ENCODE data around the gene TMEM267. TPM values are rescaled to one million over a fixed set of nuclear protein-coding genes. Genes with fewer than 3 reads are reported as not detected.
"Not testable (repeated sequence)": the region's sequence is repeated elsewhere in the genome, so short reads cannot be mapped to it uniquely, and the experiment has no call there.

The TMEM267 gene
- total RNA-seq, 6 experiments from 2014 or later, result 15.7 to 20.3 (median 19.0) TPM

- Mint-ChIP-seq H3K9me3 (no peaks in the 10 kb centered on the region), H3K27ac (peak overlapping the region; percentile 100), H3K27me3 (ENCODE audit: insufficient read depth) (no peaks in the 10 kb centered on the region; the same call in 1 of the 2 replicates), H3K4me3 (peak overlapping the region; percentile 96), H3K4me1 (ENCODE audit: low read depth) (peaks cover 29% of the 10 kb centered on the region), H3K36me3 (ENCODE audit: low read depth) (peaks cover 6% of the 10 kb centered on the region)
- TF ChIP-seq, protein P1, sequence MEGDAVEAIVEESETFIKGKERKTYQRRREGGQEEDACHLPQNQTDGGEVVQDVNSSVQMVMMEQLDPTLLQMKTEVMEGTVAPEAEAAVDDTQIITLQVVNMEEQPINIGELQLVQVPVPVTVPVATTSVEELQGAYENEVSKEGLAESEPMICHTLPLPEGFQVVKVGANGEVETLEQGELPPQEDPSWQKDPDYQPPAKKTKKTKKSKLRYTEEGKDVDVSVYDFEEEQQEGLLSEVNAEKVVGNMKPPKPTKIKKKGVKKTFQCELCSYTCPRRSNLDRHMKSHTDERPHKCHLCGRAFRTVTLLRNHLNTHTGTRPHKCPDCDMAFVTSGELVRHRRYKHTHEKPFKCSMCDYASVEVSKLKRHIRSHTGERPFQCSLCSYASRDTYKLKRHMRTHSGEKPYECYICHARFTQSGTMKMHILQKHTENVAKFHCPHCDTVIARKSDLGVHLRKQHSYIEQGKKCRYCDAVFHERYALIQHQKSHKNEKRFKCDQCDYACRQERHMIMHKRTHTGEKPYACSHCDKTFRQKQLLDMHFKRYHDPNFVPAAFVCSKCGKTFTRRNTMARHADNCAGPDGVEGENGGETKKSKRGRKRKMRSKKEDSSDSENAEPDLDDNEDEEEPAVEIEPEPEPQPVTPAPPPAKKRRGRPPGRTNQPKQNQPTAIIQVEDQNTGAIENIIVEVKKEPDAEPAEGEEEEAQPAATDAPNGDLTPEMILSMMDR (IDR thresholded peaks at IDR 0.05), result no peak
- DNase-seq, result peak; percentile 2
Measured at GRCh38 chr5:43482490-43483297, 971 bp downstream of the TMEM267 start.

GRCh38 chr5:43469671-43470391 lies 13.8 kb downstream of the TMEM267 start:
- Mint-ChIP-seq H3K4me3 (no peak overlapping the region), H3K36me3 (ENCODE audit: low read depth) (peaks cover 83% of the 10 kb centered on the region), H3K27me3 (ENCODE audit: insufficient read depth) (no peaks in the 10 kb centered on the region; the same call in none of the 2 replicates), H3K4me1 (ENCODE audit: low read depth) (no peaks in the 10 kb centered on the region), H3K27ac (no peak overlapping the region), H3K9me3 (peaks cover 25% of the 10 kb centered on the region)
- DNase-seq, result no peak
- TF ChIP-seq, protein P1 (IDR thresholded peaks at IDR 0.05), result no peak; the same call in 1 of the 2 replicates

DNA sequence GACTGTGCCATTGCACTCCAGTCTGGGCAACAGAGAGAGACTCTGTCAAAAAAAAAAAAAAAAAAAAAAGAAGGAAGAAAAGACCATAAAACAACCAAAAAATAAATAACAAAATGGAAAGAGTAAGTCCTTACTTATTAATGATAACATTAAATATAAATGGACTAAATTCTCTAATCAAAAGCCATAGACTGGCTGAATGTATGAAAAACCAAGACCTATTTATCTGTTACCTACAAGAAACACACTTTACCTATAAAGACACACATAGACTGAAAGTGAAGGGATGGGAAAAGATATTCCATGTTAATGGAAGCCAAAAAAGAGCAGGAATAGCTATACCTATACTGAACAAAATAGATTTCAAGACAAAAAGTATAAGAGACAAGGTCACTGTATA lies 16.6 kb downstream of the TMEM267 start:
- no peaks in the 10 kb centered on the region for H3K4me1 Mint-ChIP-seq (ENCODE audit: low read depth)
- no peak overlapping the region for H3K4me3 Mint-ChIP-seq
- no peak overlapping the region for H3K27ac Mint-ChIP-seq
- no peak for DNase-seq
- H3K36me3 Mint-ChIP-seq (ENCODE audit: low read depth), result peaks cover 68% of the 10 kb centered on the region
- peaks cover 25% of the 10 kb centered on the region for H3K9me3 Mint-ChIP-seq
- no peaks in the 10 kb centered on the region; the same call in 1 of the 2 replicates for H3K27me3 Mint-ChIP-seq (ENCODE audit: insufficient read depth)
- TF ChIP-seq, protein P1 (IDR thresholded peaks at IDR 0.05), result no peak

- not testable (repeated sequence) for H3K27ac Mint-ChIP-seq; H3K27me3 Mint-ChIP-seq (ENCODE audit: insufficient read depth); H3K4me1 Mint-ChIP-seq (ENCODE audit: low read depth); DNase-seq; H3K4me3 Mint-ChIP-seq
- peaks cover 61% of the 10 kb centered on the region for H3K36me3 Mint-ChIP-seq (ENCODE audit: low read depth)
- peaks cover 18% of the 10 kb centered on the region for H3K9me3 Mint-ChIP-seq
Measured at GRCh38 chr5:43465455-43465854, 18.2 kb downstream of the TMEM267 start.

- TF ChIP-seq, protein P1 (IDR thresholded peaks at IDR 0.05), result no peak
- Mint-ChIP-seq H3K9me3 (peaks cover 5% of the 10 kb centered on the region), H3K4me3 (no peak overlapping the region), H3K36me3 (ENCODE audit: low read depth) (peaks cover 54% of the 10 kb centered on the region), H3K27ac (no peak overlapping the region), H3K4me1 (ENCODE audit: low read depth) (no peaks in the 10 kb centered on the region), H3K27me3 (ENCODE audit: insufficient read depth) (no peaks in the 10 kb centered on the region)
- no peak for DNase-seq
Measured at GRCh38 chr5:43461066-43461465, 22.6 kb downstream of the TMEM267 start.

- DNase-seq, result no peak
- Mint-ChIP-seq H3K4me1 (ENCODE audit: low read depth) (no peaks in the 10 kb centered on the region), H3K4me3 (no peak overlapping the region), H3K27ac (no peak overlapping the region), H3K9me3 (0 out of 2 replicates have a peak, but pooled peaks cover 3% of the 10 kb centered on the region), H3K27me3 (ENCODE audit: insufficient read depth) (no peaks in the 10 kb centered on the region; the same call in 1 of the 2 replicates), H3K36me3 (ENCODE audit: low read depth) (peaks cover 38% of the 10 kb centered on the region)
- TF ChIP-seq, protein P1 (IDR thresholded peaks at IDR 0.05), result no peak
Measured at GRCh38 chr5:43456556-43456955, 27.1 kb downstream of the TMEM267 start.

GRCh38 chr5:43441575-43441974 lies 42.1 kb downstream of the TMEM267 start:
- not testable (repeated sequence) for H3K27ac Mint-ChIP-seq, DNase-seq
- peaks cover 20% of the 10 kb centered on the region for H3K9me3 Mint-ChIP-seq

More at GRCh38 chr5:43441575-43441974, 42.1 kb downstream of the TMEM267 start:
- peaks cover 29% of the 10 kb centered on the region for H3K36me3 Mint-ChIP-seq (ENCODE audit: low read depth)
- H3K4me3 Mint-ChIP-seq; H3K4me1 Mint-ChIP-seq (ENCODE audit: low read depth); H3K27me3 Mint-ChIP-seq (ENCODE audit: insufficient read depth): not testable (repeated sequence)

Measured in HFFc6 (cell line).